Measurements from ENCODE around the gene RFC1. TPM values are rescaled to one million over a fixed set of nuclear protein-coding genes. Genes with fewer than 3 reads are reported as not detected.

RFC1 gene

DNA sequence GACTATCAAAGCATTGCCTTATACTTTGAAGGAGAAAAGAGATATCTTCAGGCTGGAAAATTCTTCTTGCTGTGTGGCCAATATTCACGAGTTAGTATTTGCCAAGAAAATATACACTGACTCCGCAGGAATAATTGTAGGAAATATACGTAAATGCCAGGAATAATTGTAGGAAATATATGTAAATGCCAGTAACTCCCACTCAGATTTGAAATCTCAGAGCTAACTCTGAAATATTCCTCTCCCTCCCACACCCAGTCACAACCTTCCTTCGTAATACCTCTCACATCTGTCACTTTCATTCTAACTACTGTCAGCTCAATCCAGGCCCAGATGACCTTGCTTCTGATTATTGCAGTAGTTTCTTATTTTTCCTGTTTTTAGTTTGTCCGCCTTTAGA is 110.3 kb downstream of the RFC1 start:
- Histone ChIP-seq H3K27me3 (ENCODE audit: insufficient read depth, poor library complexity, severe bottlenecking) (no peaks in the 10 kb centered on the region), H3K4me3 (replicated peaks; ENCODE audit: insufficient read depth, low read length) (no peak overlapping the region), H3K27ac (replicated peaks) (no peak overlapping the region)
- TF ChIP-seq POLR2AphosphoS5 (IDR thresholded peaks at IDR 0.05; ENCODE audit: low read depth) (no peak), GABPA (IDR thresholded peaks at IDR 0.05; ENCODE audit: low read depth) (no peak), SPI1 (IDR thresholded peaks at IDR 0.05; ENCODE audit: borderline replicate concordance, low read depth) (no peak)
- TF ChIP-seq, protein P1, sequence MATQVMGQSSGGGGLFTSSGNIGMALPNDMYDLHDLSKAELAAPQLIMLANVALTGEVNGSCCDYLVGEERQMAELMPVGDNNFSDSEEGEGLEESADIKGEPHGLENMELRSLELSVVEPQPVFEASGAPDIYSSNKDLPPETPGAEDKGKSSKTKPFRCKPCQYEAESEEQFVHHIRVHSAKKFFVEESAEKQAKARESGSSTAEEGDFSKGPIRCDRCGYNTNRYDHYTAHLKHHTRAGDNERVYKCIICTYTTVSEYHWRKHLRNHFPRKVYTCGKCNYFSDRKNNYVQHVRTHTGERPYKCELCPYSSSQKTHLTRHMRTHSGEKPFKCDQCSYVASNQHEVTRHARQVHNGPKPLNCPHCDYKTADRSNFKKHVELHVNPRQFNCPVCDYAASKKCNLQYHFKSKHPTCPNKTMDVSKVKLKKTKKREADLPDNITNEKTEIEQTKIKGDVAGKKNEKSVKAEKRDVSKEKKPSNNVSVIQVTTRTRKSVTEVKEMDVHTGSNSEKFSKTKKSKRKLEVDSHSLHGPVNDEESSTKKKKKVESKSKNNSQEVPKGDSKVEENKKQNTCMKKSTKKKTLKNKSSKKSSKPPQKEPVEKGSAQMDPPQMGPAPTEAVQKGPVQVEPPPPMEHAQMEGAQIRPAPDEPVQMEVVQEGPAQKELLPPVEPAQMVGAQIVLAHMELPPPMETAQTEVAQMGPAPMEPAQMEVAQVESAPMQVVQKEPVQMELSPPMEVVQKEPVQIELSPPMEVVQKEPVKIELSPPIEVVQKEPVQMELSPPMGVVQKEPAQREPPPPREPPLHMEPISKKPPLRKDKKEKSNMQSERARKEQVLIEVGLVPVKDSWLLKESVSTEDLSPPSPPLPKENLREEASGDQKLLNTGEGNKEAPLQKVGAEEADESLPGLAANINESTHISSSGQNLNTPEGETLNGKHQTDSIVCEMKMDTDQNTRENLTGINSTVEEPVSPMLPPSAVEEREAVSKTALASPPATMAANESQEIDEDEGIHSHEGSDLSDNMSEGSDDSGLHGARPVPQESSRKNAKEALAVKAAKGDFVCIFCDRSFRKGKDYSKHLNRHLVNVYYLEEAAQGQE (IDR thresholded peaks at IDR 0.05; ENCODE audit: insufficient replicate concordance, low read depth) = no peak
- TF ChIP-seq, protein P2, sequence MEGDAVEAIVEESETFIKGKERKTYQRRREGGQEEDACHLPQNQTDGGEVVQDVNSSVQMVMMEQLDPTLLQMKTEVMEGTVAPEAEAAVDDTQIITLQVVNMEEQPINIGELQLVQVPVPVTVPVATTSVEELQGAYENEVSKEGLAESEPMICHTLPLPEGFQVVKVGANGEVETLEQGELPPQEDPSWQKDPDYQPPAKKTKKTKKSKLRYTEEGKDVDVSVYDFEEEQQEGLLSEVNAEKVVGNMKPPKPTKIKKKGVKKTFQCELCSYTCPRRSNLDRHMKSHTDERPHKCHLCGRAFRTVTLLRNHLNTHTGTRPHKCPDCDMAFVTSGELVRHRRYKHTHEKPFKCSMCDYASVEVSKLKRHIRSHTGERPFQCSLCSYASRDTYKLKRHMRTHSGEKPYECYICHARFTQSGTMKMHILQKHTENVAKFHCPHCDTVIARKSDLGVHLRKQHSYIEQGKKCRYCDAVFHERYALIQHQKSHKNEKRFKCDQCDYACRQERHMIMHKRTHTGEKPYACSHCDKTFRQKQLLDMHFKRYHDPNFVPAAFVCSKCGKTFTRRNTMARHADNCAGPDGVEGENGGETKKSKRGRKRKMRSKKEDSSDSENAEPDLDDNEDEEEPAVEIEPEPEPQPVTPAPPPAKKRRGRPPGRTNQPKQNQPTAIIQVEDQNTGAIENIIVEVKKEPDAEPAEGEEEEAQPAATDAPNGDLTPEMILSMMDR (IDR thresholded peaks at IDR 0.05; ENCODE audit: insufficient read depth, low read length) = no peak
- DNase-seq (ENCODE audit: low read depth in 1 of 2, low spot score in 1 of 2) = no peak

DNA sequence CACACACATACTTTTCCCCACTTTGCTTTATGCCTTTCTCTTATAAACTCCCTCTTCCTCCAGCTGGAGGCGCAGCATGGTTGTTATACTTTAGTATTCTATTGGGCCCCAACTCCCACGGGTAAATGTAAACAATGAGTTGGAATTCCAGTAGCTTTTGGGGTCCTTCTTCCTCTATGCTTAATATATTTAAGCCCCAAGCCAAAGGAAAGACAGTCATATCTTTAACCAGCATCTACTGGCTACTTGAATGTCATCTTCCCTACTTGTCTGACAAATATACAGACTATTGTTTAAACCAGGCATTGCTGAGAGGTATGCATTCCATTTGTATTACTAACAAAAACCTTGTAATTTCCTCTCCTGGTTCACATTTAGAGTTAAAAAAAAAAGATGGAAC is 110.9 kb downstream of the RFC1 start:
- TF ChIP-seq, protein P1 (IDR thresholded peaks at IDR 0.05; ENCODE audit: insufficient replicate concordance, low read depth) = no peak
- TF ChIP-seq SPI1 (IDR thresholded peaks at IDR 0.05; ENCODE audit: borderline replicate concordance, low read depth) = no peak
- H3K4me3 ChIP-seq (replicated peaks; ENCODE audit: insufficient read depth, low read length) = no peak overlapping the region
- DNase-seq (ENCODE audit: low read depth in 1 of 2, low spot score in 1 of 2) = no peak
- no peak overlapping the region for H3K27ac ChIP-seq (replicated peaks)
- no peaks in the 10 kb centered on the region for H3K27me3 ChIP-seq (ENCODE audit: insufficient read depth, poor library complexity, severe bottlenecking)

DNA sequence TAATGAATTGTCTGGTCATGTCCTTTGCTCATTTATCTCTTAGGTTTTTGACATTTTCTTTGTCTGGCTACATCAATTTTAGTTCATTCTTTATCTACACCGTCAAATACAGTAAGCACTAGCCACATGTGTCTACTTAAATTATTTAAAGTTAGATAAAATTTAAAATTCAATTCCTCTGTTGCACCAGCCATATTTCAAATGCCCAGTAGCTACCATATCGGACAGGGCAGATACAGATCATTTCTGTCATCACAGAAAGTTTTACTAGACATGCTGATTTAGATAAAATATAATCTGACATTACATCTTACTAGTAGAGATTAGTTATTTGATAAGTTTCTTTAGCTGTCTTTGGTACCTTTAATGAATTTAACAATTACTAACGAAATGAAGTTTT is 122.7 kb downstream of the RFC1 start:
- DNase-seq (ENCODE audit: low read depth in 1 of 2, low spot score in 1 of 2) = no peak
- TF ChIP-seq, protein P2 (IDR thresholded peaks at IDR 0.05; ENCODE audit: insufficient read depth, low read length) = no peak
- TF ChIP-seq, protein P1 (IDR thresholded peaks at IDR 0.05; ENCODE audit: insufficient replicate concordance, low read depth) = no peak
- TF ChIP-seq GABPA (IDR thresholded peaks at IDR 0.05; ENCODE audit: low read depth) = no peak
- no peak for TF ChIP-seq POLR2AphosphoS5 (IDR thresholded peaks at IDR 0.05; ENCODE audit: low read depth)
- TF ChIP-seq SPI1 (IDR thresholded peaks at IDR 0.05; ENCODE audit: borderline replicate concordance, low read depth) = no peak
- Histone ChIP-seq H3K4me3 (replicated peaks; ENCODE audit: insufficient read depth, low read length) (no peak overlapping the region), H3K27me3 (ENCODE audit: insufficient read depth, poor library complexity, severe bottlenecking) (no peaks in the 10 kb centered on the region), H3K27ac (replicated peaks) (no peak overlapping the region)

Small RNA genes lying within 50 kb of the gene (microRNA-seq; reads per million reads assigned to microRNA genes)
- not detected for gene MIR5591

Data from HL-60 (cell line).